Suprapubic skin (tissue), 3 donors: ENCODE measurements around the gene HDGFL2.

Experiments
- POLR2AphosphoS5 ChIP-seq, 3 donors: sonication (generic); formaldehyde crosslinking; IDR thresholded peaks; one replicate each; pipeline ENCODE4 v1.6.1; 2017; ENCODE audit warnings: antibody characterized with exemption in 3 of 3
- TF ChIP-seq, protein P1 (sequence below), 2 donors: fragments of 200-600 bp in 1 of 2; fragments of 450-650 bp in 1 of 2; sonication (generic) in 1 of 2; IDR thresholded peaks; one replicate each; pipeline ENCODE4 v1.5.1; 2016 to 2019; ENCODE audit warnings: antibody characterized with exemption in 2 of 2, mild to moderate bottlenecking in 1 of 2, moderate library complexity in 1 of 2

DNA sequence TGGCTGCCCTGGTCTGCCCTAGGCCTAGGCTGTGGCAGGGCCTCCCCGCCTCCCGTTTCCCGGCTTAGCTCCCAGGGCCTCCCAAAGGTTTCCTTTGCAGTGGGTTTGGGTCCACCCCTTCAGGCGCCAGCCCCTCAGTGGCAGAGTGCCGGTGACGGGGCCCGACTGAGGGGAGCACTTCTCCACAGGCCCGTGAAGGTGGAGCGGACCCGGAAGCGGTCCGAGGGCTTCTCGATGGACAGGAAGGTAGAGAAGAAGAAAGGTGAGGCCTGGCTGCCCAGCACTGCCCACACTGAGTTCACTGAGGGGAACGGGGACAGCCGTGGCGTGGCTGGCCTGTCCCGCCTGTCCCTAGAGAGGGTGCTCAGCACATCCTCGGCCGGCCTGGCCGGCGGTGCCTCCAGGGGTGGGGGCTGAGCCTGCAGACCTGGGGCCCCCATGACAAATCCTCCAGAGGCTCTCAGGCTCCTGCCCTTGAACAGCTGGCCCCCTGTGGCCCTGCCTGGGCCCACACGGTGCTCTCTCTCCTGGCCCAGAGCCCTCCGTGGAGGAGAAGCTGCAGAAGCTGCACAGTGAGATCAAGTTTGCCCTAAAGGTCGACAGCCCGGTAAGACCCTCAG lies 25.8 kb downstream of the HDGFL2 start:
- TF ChIP-seq, protein P1, sequence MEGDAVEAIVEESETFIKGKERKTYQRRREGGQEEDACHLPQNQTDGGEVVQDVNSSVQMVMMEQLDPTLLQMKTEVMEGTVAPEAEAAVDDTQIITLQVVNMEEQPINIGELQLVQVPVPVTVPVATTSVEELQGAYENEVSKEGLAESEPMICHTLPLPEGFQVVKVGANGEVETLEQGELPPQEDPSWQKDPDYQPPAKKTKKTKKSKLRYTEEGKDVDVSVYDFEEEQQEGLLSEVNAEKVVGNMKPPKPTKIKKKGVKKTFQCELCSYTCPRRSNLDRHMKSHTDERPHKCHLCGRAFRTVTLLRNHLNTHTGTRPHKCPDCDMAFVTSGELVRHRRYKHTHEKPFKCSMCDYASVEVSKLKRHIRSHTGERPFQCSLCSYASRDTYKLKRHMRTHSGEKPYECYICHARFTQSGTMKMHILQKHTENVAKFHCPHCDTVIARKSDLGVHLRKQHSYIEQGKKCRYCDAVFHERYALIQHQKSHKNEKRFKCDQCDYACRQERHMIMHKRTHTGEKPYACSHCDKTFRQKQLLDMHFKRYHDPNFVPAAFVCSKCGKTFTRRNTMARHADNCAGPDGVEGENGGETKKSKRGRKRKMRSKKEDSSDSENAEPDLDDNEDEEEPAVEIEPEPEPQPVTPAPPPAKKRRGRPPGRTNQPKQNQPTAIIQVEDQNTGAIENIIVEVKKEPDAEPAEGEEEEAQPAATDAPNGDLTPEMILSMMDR (IDR thresholded peaks at IDR 0.05), result no peak
- no peak for TF ChIP-seq POLR2AphosphoS5 (IDR thresholded peaks at IDR 0.05)
